Neural cell (in vitro differentiated cells): ENCODE results near the gene TMC7. TPM values are rescaled to one million over a fixed set of nuclear protein-coding genes. Genes with fewer than 3 reads are reported as not detected.

Experiments
- H2AFZ ChIP-seq: fragments of 200-600, 300-800 bp; sonication (generic), shearing (Covaris generic); 2 replicates; pipeline ENCODE4 v1.6.0; 2014; ENCODE audit warnings: low read depth, mild to moderate bottlenecking, antibody characterized with exemption, low read length, moderate library complexity
- H3F3A ChIP-seq: fragments of 200-600 bp; shearing (Covaris generic); 2 replicates; pipeline ENCODE4 v1.6.1; 2016; ENCODE audit warnings: mild to moderate bottlenecking, moderate library complexity, mixed read lengths, antibody characterized with exemption, low read length; ENCODE audit not compliant: insufficient read depth, poor library complexity, severe bottlenecking
- H3K27ac ChIP-seq: fragments of 200-600, 300-800 bp; sonication (generic), shearing (Covaris generic); 2 replicates; pipeline ENCODE4 v1.5.1; 2014; ENCODE audit warnings: mild to moderate bottlenecking, low read length, moderate library complexity
- H3K27me3 ChIP-seq: fragments of 300-800, 200-600 bp; sonication (generic), shearing (Covaris generic); 2 replicates; pipeline ENCODE4 v1.6.0; 2014; ENCODE audit warnings: mild to moderate bottlenecking, low read depth, low read length, moderate library complexity; ENCODE audit not compliant: insufficient read depth
- H3K36me3 ChIP-seq: fragments of 300-800, 200-600 bp; sonication (generic), shearing (Covaris generic); 2 replicates; pipeline ENCODE4 v1.5.1; 2014; ENCODE audit warnings: mild to moderate bottlenecking, antibody characterized with exemption, low read length, moderate library complexity; ENCODE audit not compliant: insufficient read depth
- H3K4me2 ChIP-seq: fragments of 300-800, 200-600 bp; sonication (generic), shearing (Covaris generic); 2 replicates; pipeline ENCODE4 v1.6.0; 2014; ENCODE audit warnings: mild to moderate bottlenecking, low read length
- H3K4me3 ChIP-seq: fragments of 300-800, 200-600 bp; sonication (generic), shearing (Covaris generic); 2 replicates; pipeline ENCODE4 v1.5.1; 2014; ENCODE audit warnings: mild to moderate bottlenecking, low read length, moderate library complexity
- H3K79me2 ChIP-seq: fragments of 200-600 bp; shearing (Covaris generic); replicated peaks from 2 replicates; pipeline ENCODE4 v1.6.0; 2014; ENCODE audit warnings: mild to moderate bottlenecking, low read length, moderate library complexity; ENCODE audit not compliant: insufficient read depth
- H3K9ac ChIP-seq: fragments of 300-800, 200-600 bp; sonication (generic), shearing (Covaris generic); 2 replicates; pipeline ENCODE4 v1.6.1; 2016; ENCODE audit warnings: mild to moderate bottlenecking, low read length, mixed read lengths
- H3K9me2 ChIP-seq: fragments of 200-600 bp; shearing (Covaris generic); 2 replicates; pipeline ENCODE4 v1.6.1; 2016; ENCODE audit warnings: mild to moderate bottlenecking, low read length, mixed read lengths; ENCODE audit not compliant: insufficient read depth
- H3K9me3 ChIP-seq: fragments of 200-600, 300-800 bp; sonication (generic), shearing (Covaris generic); 2 replicates; pipeline ENCODE4 v1.6.1; 2016; ENCODE audit warnings: mild to moderate bottlenecking, mixed run types, low read length, moderate library complexity, mixed read lengths
- H4K20me1 ChIP-seq: fragments of 200-600 bp; shearing (Covaris generic); 2 replicates; pipeline ENCODE4 v1.6.1; 2016; ENCODE audit warnings: mild to moderate bottlenecking, mixed run types; ENCODE audit not compliant: insufficient read depth
- CTCF ChIP-seq: fragments of 450-650 bp; IDR thresholded peaks from 2 replicates; pipeline ENCODE4 v1.5.1; 2014; ENCODE audit warnings: antibody characterized with exemption, mild to moderate bottlenecking, moderate library complexity; ENCODE audit not compliant: poor library complexity, severe bottlenecking
- EP300 ChIP-seq: fragments of 450-650 bp; conservative IDR thresholded peaks from 2 replicates; pipeline ENCODE4 v1.6.1; 2014; ENCODE audit warnings: antibody characterized with exemption, mild to moderate bottlenecking, moderate library complexity; ENCODE audit not compliant: poor library complexity, severe bottlenecking
- EZH2 ChIP-seq: fragments of 200-600, 300-800 bp; shearing (Covaris generic), sonication (generic); IDR thresholded peaks from 2 replicates; pipeline ENCODE4 v1.6.1; 2014; ENCODE audit warnings: antibody characterized with exemption, low read length, borderline replicate concordance, mild to moderate bottlenecking; ENCODE audit not compliant: insufficient read depth, poor library complexity, severe bottlenecking
- MXI1 ChIP-seq: fragments of 450-650 bp; conservative IDR thresholded peaks from 2 replicates; pipeline ENCODE4 v1.6.1; 2014; ENCODE audit warnings: antibody characterized with exemption, mild to moderate bottlenecking; ENCODE audit not compliant: poor library complexity, severe bottlenecking
- POLR2AphosphoS5 ChIP-seq: IDR thresholded peaks from 2 replicates; pipeline ENCODE4 v1.6.1; 2012
- RAD21 ChIP-seq: fragments of 450-650 bp; conservative IDR thresholded peaks from 2 replicates; pipeline ENCODE4 v1.6.1; 2014; ENCODE audit warnings: antibody characterized with exemption, mild to moderate bottlenecking, moderate library complexity
- SMC3 ChIP-seq: fragments of 450-650 bp; conservative IDR thresholded peaks from 2 replicates; pipeline ENCODE4 v1.6.1; 2014; ENCODE audit warnings: antibody characterized with exemption, mild to moderate bottlenecking, moderate library complexity; ENCODE audit not compliant: poor library complexity
- TAF1 ChIP-seq: IDR thresholded peaks from 2 replicates; pipeline ENCODE4 v1.6.1; 2012; ENCODE audit warnings: low read depth
- polyA plus RNA-seq: library from polyadenylated mRNA; depleted of rRNA; stranded (reverse); fragments of >200 nt; gene quantifications from 2 replicates; pipeline ENCODE4 v1.2.3, GENCODE V29; 2014
- TF ChIP-seq, protein P1 (sequence below): IDR thresholded peaks from 2 replicates; pipeline ENCODE4 v1.6.1; 2012; ENCODE audit warnings: borderline replicate concordance

Gene TMC7
- polyA plus RNA-seq, 1 donor from 2014 or later, result 3.5 TPM

- H3K9me2 ChIP-seq, result no peaks in the 10 kb centered on the region
- H3F3A ChIP-seq, result no peaks in the 10 kb centered on the region
- no peak overlapping the region for H3K4me2 ChIP-seq
- H3K79me2 ChIP-seq, result no peaks in the 10 kb centered on the region
- no peaks in the 10 kb centered on the region for H4K20me1 ChIP-seq
- no peaks in the 10 kb centered on the region for H3K27me3 ChIP-seq
- no peaks in the 10 kb centered on the region for H3K9me3 ChIP-seq
- no peak for TF ChIP-seq EZH2
- TF ChIP-seq POLR2AphosphoS5, result no peak
- TF ChIP-seq, protein P1, sequence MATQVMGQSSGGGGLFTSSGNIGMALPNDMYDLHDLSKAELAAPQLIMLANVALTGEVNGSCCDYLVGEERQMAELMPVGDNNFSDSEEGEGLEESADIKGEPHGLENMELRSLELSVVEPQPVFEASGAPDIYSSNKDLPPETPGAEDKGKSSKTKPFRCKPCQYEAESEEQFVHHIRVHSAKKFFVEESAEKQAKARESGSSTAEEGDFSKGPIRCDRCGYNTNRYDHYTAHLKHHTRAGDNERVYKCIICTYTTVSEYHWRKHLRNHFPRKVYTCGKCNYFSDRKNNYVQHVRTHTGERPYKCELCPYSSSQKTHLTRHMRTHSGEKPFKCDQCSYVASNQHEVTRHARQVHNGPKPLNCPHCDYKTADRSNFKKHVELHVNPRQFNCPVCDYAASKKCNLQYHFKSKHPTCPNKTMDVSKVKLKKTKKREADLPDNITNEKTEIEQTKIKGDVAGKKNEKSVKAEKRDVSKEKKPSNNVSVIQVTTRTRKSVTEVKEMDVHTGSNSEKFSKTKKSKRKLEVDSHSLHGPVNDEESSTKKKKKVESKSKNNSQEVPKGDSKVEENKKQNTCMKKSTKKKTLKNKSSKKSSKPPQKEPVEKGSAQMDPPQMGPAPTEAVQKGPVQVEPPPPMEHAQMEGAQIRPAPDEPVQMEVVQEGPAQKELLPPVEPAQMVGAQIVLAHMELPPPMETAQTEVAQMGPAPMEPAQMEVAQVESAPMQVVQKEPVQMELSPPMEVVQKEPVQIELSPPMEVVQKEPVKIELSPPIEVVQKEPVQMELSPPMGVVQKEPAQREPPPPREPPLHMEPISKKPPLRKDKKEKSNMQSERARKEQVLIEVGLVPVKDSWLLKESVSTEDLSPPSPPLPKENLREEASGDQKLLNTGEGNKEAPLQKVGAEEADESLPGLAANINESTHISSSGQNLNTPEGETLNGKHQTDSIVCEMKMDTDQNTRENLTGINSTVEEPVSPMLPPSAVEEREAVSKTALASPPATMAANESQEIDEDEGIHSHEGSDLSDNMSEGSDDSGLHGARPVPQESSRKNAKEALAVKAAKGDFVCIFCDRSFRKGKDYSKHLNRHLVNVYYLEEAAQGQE, result no peak
- TF ChIP-seq CTCF, result no peak
- no peak for TF ChIP-seq SMC3
- no peak for TF ChIP-seq MXI1
- no peak for TF ChIP-seq EP300
- TF ChIP-seq TAF1, result no peak
- no peak for TF ChIP-seq RAD21
- H3K36me3 ChIP-seq, result no peaks in the 10 kb centered on the region
- H3K27ac ChIP-seq, result no peak overlapping the region
- H3K9ac ChIP-seq, result no peak overlapping the region
- no peak overlapping the region for H3K4me3 ChIP-seq
- H2AFZ ChIP-seq, result no peak overlapping the region
These were observed 110.2 kb downstream of the TMC7 start for GRCh38 chr16:19093631-19094541.

DNA sequence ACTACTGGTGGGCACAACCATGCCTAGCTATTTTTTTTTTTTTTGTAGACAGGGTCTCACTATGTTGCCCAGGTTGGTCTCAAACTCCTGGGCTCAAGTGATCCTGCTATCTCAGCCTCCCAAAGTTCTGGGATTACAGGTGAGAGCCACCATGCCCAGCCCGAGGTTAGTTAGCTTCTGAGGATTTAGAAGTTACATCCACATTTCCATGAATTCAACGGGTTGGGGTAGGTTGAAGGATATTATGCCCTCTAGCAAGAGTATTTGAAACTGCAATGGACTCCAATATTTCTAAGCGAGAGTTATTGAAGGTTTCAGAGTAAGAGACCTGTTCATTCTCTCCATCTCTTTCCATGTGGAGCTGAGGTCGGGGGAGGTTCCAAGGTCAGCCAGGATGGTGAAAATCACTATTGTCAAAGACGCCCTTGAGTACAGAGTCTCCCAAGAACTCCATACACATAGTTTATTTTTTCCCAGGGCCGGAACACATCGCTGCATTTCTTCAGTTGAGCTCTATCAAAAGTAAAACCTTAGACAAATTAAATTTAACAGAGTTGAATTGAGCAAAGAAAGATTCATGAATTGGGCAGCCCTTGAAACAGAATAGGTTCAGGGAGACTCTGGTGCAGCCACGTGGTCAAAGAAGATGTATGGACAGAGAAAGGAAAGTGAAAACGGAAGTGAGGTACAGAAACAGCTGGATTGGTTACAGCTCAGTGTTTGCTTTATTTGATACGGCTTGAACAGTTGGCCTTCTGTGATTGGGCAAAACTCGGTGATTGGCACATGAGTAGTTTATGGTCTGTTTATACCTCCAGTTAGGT, 111.0 kb downstream of the TMC7 start:
- Histone ChIP-seq H3K9ac (no peak overlapping the region), H3K36me3 (no peaks in the 10 kb centered on the region), H2AFZ (no peak overlapping the region), H3K27me3 (no peaks in the 10 kb centered on the region), H3K9me3 (no peaks in the 10 kb centered on the region), H3K9me2 (no peaks in the 10 kb centered on the region), H3K4me3 (no peak overlapping the region), H3K4me2 (no peak overlapping the region), H3K79me2 (no peaks in the 10 kb centered on the region), H3F3A (no peaks in the 10 kb centered on the region), H4K20me1 (no peaks in the 10 kb centered on the region), H3K27ac (no peak overlapping the region)
- no peak for TF ChIP-seq EP300
- no peak for TF ChIP-seq EZH2
- TF ChIP-seq, protein P1, result no peak
- TF ChIP-seq TAF1, result no peak
- TF ChIP-seq SMC3, result no peak
- TF ChIP-seq POLR2AphosphoS5, result no peak
- TF ChIP-seq RAD21, result no peak
- no peak for TF ChIP-seq CTCF
- no peak for TF ChIP-seq MXI1
